CD14-positive monocyte (primary cell): ENCODE measurements around the gene SNX30. TPM values are rescaled to one million over a fixed set of nuclear protein-coding genes. Genes with fewer than 3 reads are reported as not detected.

ENCODE experiments used
- DNase-seq, 3 donors: peaks; one replicate each; pipeline ENCODE4 v3.0.0-alpha.2; 2011 to 2022
- H2AFZ ChIP-seq: 2 replicates; pipeline ENCODE4 v1.6.0; 2012; ENCODE audit warnings: mild to moderate bottlenecking, low read depth, low read length, inconsistent platforms; ENCODE audit not compliant: insufficient read depth, poor library complexity, severe bottlenecking
- H3K27ac ChIP-seq, 2 donors: 1 replicate in 1 of 2; 2 replicates in 1 of 2; pipeline ENCODE4 v1.5.1; 2012 to 2013; ENCODE audit warnings: low read length in 2 of 2, control low read depth in 1 of 2, inconsistent platforms in 1 of 2, low read depth in 1 of 2, mild to moderate bottlenecking in 1 of 2
- H3K27me3 ChIP-seq, 2 donors: one replicate each; pipeline versions ENCODE4 v1.6.0 to v1.6.1; 2011 to 2013; ENCODE audit warnings: low read length in 2 of 2; ENCODE audit not compliant: control insufficient read depth in 2 of 2, insufficient read depth in 2 of 2
- H3K36me3 ChIP-seq, 2 donors: replicated peaks in 1 of 2; 1 replicate in 1 of 2; 2 replicates in 1 of 2; pipeline versions ENCODE4 v1.5.1 to v1.6.1; 2012 to 2013; ENCODE audit warnings: low read length in 2 of 2, control low read depth in 1 of 2, inconsistent platforms in 1 of 2, mild to moderate bottlenecking in 1 of 2; ENCODE audit not compliant: insufficient read depth in 2 of 2, control insufficient read depth in 1 of 2
- H3K4me1 ChIP-seq, 2 donors: 1 replicate in 1 of 2; 2 replicates in 1 of 2; pipeline versions ENCODE4 v1.5.1 to v1.6.1; 2012 to 2013; ENCODE audit warnings: low read length in 2 of 2, control low read depth in 1 of 2, inconsistent platforms in 1 of 2, mild to moderate bottlenecking in 1 of 2, moderate library complexity in 1 of 2; ENCODE audit not compliant: insufficient read depth in 2 of 2, control insufficient read depth in 1 of 2
- H3K4me2 ChIP-seq: replicated peaks from 2 replicates; pipeline ENCODE3; 2012; ENCODE audit warnings: low read length, moderate library complexity, mild to moderate bottlenecking; ENCODE audit not compliant: poor library complexity, severe bottlenecking; ENCODE audit errors: extremely low read depth
- H3K4me3 ChIP-seq, 3 experiments: fragments of 200-600 bp in 1 of 3; sonication (generic) in 1 of 3; replicated peaks in 1 of 3; 1 replicate in 2 of 3; 2 replicates in 1 of 3; pipeline ENCODE4 v1.5.1; 2011 to 2013; ENCODE audit warnings: low read length in 3 of 3, mild to moderate bottlenecking in 3 of 3, control low read depth in 2 of 3, low read depth in 2 of 3, inconsistent platforms in 1 of 3, moderate library complexity in 1 of 3
- H3K79me2 ChIP-seq: 2 replicates; pipeline ENCODE4 v1.6.0; 2012; ENCODE audit warnings: mild to moderate bottlenecking, control low read depth, inconsistent platforms, low read length, moderate library complexity; ENCODE audit not compliant: insufficient read depth
- H3K9ac ChIP-seq: 2 replicates; pipeline ENCODE4 v1.6.0; 2017; ENCODE audit warnings: low read length, mild to moderate bottlenecking; ENCODE audit not compliant: insufficient read depth, poor library complexity, severe bottlenecking
- H3K9me3 ChIP-seq, 2 donors: replicated peaks in 1 of 2; 1 replicate in 1 of 2; 2 replicates in 1 of 2; pipeline versions ENCODE4 v1.5.1 to v1.6.1; 2012 to 2013; ENCODE audit warnings: low read length in 2 of 2, control low read depth in 1 of 2; ENCODE audit not compliant: control insufficient read depth in 1 of 2, insufficient read depth in 1 of 2
- H4K20me1 ChIP-seq: 2 replicates; pipeline ENCODE4 v1.6.0; 2012; ENCODE audit warnings: mild to moderate bottlenecking, low read length, control low read depth, moderate library complexity; ENCODE audit not compliant: insufficient read depth
- H3K27ac Mint-ChIP-seq, 7 donors: one replicate each; pipeline ENCODE4 v1.8.0; 2020; ENCODE audit warnings: mild to moderate bottlenecking in 7 of 7, mixed read lengths in 7 of 7, moderate library complexity in 6 of 7, inconsistent platforms in 2 of 7
- H3K27me3 Mint-ChIP-seq, 3 donors: one replicate each; pipeline ENCODE4 v1.8.0; 2021 to 2022; ENCODE audit warnings: low read depth in 3 of 3, mild to moderate bottlenecking in 3 of 3, mixed read lengths in 3 of 3, moderate library complexity in 3 of 3, inconsistent platforms in 1 of 3
- H3K36me3 Mint-ChIP-seq, 2 donors: one replicate each; pipeline ENCODE4 v1.8.0; 2020; ENCODE audit warnings: mixed read lengths in 2 of 2, inconsistent platforms in 1 of 2, mild to moderate bottlenecking in 1 of 2
- H3K4me1 Mint-ChIP-seq: one replicate; pipeline ENCODE4 v1.8.0; 2020; ENCODE audit warnings: mild to moderate bottlenecking, mixed read lengths
- H3K4me3 Mint-ChIP-seq, 2 donors: one replicate each; pipeline ENCODE4 v1.8.0; 2020; ENCODE audit warnings: mild to moderate bottlenecking in 2 of 2, mixed read lengths in 2 of 2, moderate library complexity in 1 of 2
- H3K9me3 Mint-ChIP-seq, 7 donors: one replicate each; pipeline ENCODE4 v1.8.0; 2020 to 2022; ENCODE audit warnings: mixed read lengths in 7 of 7, mild to moderate bottlenecking in 6 of 7, moderate library complexity in 6 of 7, inconsistent platforms in 2 of 7
- CTCF ChIP-seq: fragments of 200-600 bp; IDR thresholded peaks from one replicate; pipeline ENCODE4 v1.8.0; 2022; ENCODE audit warnings: antibody characterized with exemption, mild to moderate bottlenecking
- WGBS: methylation state at CpG from one replicate; pipeline ENCODE4 v1.1.5; 2013; ENCODE audit warnings: missing lambda C conversion rate; ENCODE audit not compliant: insufficient coverage; 5-methylcytosine and 5-hydroxymethylcytosine counted together
- intact Hi-C, 2 donors: fragments of 100-400 bp; cut with micrococcal nuclease; formaldehyde crosslinking; loops; one replicate each; pipeline versions ENCODE4 v1.15.0 to v1.15.1; 2023
- polyA plus RNA-seq, 3 donors: library from polyadenylated mRNA; depleted of rRNA in 1 of 3; unstranded in 2 of 3; stranded (reverse) in 1 of 3; fragments of 300-500 nt in 2 of 3; fragments of >200 nt in 1 of 3; fragmentation: Illumina TruSeq in 2 of 3; gene quantifications; 1 replicate in 2 of 3; 2 replicates in 1 of 3; pipeline ENCODE4 v1.2.3, GENCODE V29; 2012 to 2021

SNX30 gene
- polyA plus RNA-seq, 3 donors, result 10.3 to 31.3 (median 10.4) TPM

GRCh38 chr9:112793213-112793810, 42.8 kb downstream of the SNX30 start:
- Histone ChIP-seq H4K20me1 (peaks cover 96% of the 10 kb centered on the region), H2AFZ (no peak overlapping the region), H3K27me3 (no peaks in the 10 kb centered on the region), H3K36me3 (no peaks in the 10 kb centered on the region), H3K4me2 (no peak overlapping the region), H3K4me1 (no peaks in the 10 kb centered on the region), H3K27ac (no peak overlapping the region), H3K9me3 (no peaks in the 10 kb centered on the region), H3K79me2 (peaks cover 80% of the 10 kb centered on the region), H3K4me3 (no peak overlapping the region), H3K9ac (no peak overlapping the region)
- peak; percentile 80 for TF ChIP-seq CTCF
- intact Hi-C loops, result no loop called here
- peaks cover 0 to 1% (median 0%) of the 10 kb centered on the region in 3 donors for H3K27me3 Mint-ChIP-seq
- no peaks in the 10 kb centered on the region for H3K9me3 Mint-ChIP-seq
- peak overlapping the region in 3 of 7 donors; percentile 18 to 79 (median 43) for H3K27ac Mint-ChIP-seq
- H3K36me3 Mint-ChIP-seq, result no peaks in the 10 kb centered on the region
- peak; percentile 59 to 66 (median 60) for DNase-seq
- H3K4me3 Mint-ChIP-seq, result no peak overlapping the region
- WGBS, result no CpG with 5 or more reads among the region's 5 CpGs
- H3K4me1 Mint-ChIP-seq, result peaks cover 22% of the 10 kb centered on the region

GRCh38 chr9:112794731-112795130, 44.2 kb downstream of the SNX30 start:
- H2AFZ ChIP-seq, result no peak overlapping the region

More at GRCh38 chr9:112794731-112795130, 44.2 kb downstream of the SNX30 start:
- Mint-ChIP-seq H3K9me3 (no peaks in the 10 kb centered on the region), H3K27ac (no peak overlapping the region), H3K36me3 (no peaks in the 10 kb centered on the region), H3K4me3 (no peak overlapping the region), H3K27me3 (peaks cover 0 to 1% (median 0%) of the 10 kb centered on the region in 3 donors), H3K4me1 (peaks cover 21% of the 10 kb centered on the region)
- H3K27me3 ChIP-seq, result no peaks in the 10 kb centered on the region
- no peaks in the 10 kb centered on the region for H3K4me1 ChIP-seq
- no peak overlapping the region for H3K4me3 ChIP-seq
- DNase-seq, result no peak
- intact Hi-C loops, result no loop called here
- peaks cover 82% of the 10 kb centered on the region for H4K20me1 ChIP-seq
- peaks cover 66% of the 10 kb centered on the region for H3K79me2 ChIP-seq
- no peaks in the 10 kb centered on the region for H3K9me3 ChIP-seq
- no peak overlapping the region for H3K27ac ChIP-seq
- no peak for TF ChIP-seq CTCF
- no peak overlapping the region for H3K4me2 ChIP-seq
- H3K36me3 ChIP-seq, result no peaks in the 10 kb centered on the region
- H3K9ac ChIP-seq, result no peak overlapping the region
